Ovary (tissue), 3 donors: ENCODE results near the gene FGL2.

ENCODE experiments used
- CTCF ChIP-seq, 3 donors: fragments of 450-650 bp in 2 of 3; fragments of 200-600 bp in 1 of 3; IDR thresholded peaks; one replicate each; pipeline versions ENCODE4 v1.5.1 to v1.8.0; 2016 to 2022; ENCODE audit warnings: antibody characterized with exemption in 3 of 3, mild to moderate bottlenecking in 1 of 3
- EP300 ChIP-seq: sonication (generic); formaldehyde crosslinking; IDR thresholded peaks from one replicate; pipeline ENCODE4 v1.6.1; 2017; ENCODE audit warnings: antibody characterized with exemption
- POLR2A ChIP-seq: fragments of 450-650 bp; IDR thresholded peaks from one replicate; pipeline ENCODE4 v1.6.1; 2017; ENCODE audit warnings: antibody characterized with exemption, mild to moderate bottlenecking, moderate library complexity
- donor health status: DM: no; HTN: no; CAD: no.

GRCh38 chr7:77197141-77197540, 2.5 kb downstream of the FGL2 start:
- TF ChIP-seq CTCF (IDR thresholded peaks at IDR 0.05) (no peak), POLR2A (no peak), EP300 (no peak)
